ENCODE results near the gene ACTR3.
A peak's percentile ranks its signal among the peaks of the same experiment; 100 is the strongest.

The ACTR3 gene

DNA sequence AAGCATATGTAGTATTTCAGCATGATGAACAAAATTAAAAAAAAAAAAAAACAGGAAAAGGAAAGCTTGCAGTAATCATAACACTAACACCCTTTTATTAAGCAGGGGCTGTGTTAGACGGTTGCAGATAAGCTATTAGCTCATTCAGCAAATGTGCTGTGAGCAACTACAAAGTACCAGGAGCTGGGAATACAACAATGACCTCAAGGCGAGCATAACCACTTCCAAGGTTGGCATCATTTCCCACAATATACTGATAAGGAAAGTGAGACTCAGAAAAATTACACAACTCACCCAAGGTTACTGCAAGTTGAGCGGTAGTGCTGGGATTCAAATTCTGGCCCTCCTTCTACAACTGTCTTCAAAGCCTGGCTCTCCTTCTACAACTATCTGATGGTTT, 38.2 kb upstream of the ACTR3 start:
- no peak for FAIRE-seq
- TF ChIP-seq SPI1 (IDR thresholded peaks at IDR 0.05; ENCODE audit: low read depth, low read length) (no peak), POLR2A (IDR thresholded peaks at IDR 0.05; ENCODE audit: low read depth, low read length) (no peak), TAF1 (IDR thresholded peaks at IDR 0.05; ENCODE audit: low read depth, low read length) (no peak), POLR2AphosphoS5 (IDR thresholded peaks at IDR 0.05; ENCODE audit: low read depth, low read length) (no peak), POU2F2 (IDR thresholded peaks at IDR 0.05; ENCODE audit: low read depth, low read length) (no peak), PAX5 (IDR thresholded peaks at IDR 0.05; ENCODE audit: insufficient read depth, low read length, severe bottlenecking) (no peak)
- DNase-seq (ENCODE audit: insufficient read length, low spot score): no peak

DNA sequence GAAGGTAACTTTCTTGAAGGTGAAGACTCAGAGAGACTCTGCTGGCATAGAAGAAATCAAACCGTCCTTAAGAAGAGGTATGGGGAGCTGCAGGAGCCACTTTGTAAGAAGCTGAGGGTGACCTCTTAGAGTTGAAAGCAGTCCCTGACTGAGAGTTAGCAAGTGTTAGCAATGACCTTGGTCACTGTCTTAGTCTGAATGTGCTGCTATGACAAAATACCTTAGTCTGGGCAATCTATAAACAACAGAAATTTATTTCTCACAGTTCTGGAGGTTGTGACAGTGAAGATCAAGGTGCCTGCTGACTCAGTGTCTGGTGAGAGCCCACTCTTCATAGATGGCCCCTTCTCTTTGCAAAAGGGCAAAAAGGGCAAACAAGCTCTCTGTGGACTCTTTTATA, 35.7 kb upstream of the ACTR3 start:
- DNase-seq (ENCODE audit: insufficient read length, low spot score) (no peak), FAIRE-seq (no peak)
- no peak for TF ChIP-seq SPI1 (IDR thresholded peaks at IDR 0.05; ENCODE audit: low read depth, low read length)
- no peak for TF ChIP-seq POLR2A (IDR thresholded peaks at IDR 0.05; ENCODE audit: low read depth, low read length)
- TF ChIP-seq POU2F2 (IDR thresholded peaks at IDR 0.05; ENCODE audit: low read depth, low read length): no peak
- no peak for TF ChIP-seq TAF1 (IDR thresholded peaks at IDR 0.05; ENCODE audit: low read depth, low read length)
- no peak for TF ChIP-seq PAX5 (IDR thresholded peaks at IDR 0.05; ENCODE audit: insufficient read depth, low read length, severe bottlenecking)
- TF ChIP-seq POLR2AphosphoS5 (IDR thresholded peaks at IDR 0.05; ENCODE audit: low read depth, low read length): no peak

DNA sequence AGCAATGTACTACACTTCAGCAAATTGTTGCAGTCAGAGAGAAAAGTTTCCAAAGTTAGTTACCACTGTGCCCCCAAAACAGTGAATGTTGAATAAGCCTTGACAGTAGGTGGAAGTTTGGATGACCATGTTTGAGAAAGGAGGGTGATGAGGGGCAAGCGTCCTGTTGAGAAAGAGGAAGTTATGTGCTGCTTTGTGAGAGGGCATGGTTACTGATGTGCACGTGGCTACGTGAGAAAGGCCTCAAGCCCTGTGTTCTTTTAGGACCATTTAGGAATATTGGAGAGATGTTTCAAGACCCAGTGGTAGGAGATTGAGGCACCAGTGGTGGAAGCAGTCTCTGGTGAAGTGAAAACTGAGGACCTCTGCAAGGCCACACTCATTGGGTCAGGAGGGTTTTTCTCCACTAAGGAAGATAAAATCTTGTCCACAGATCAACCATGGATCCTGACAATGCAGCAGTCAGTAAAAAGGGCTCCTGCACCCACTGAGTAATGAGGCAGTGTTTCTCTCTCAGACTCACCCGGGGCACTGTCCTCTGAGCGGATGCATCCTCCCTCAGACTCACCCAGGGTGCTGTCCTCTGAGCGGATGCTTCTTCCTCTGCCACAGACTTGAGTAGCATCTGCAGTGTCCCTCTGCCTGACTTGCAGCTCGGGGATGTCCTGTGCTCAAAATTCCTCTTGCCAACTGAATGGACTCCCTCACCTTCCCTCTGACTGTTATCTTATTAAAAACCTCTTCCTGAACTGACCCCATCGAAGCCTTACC, 34.7 kb upstream of the ACTR3 start:
- no peak for TF ChIP-seq TAF1 (IDR thresholded peaks at IDR 0.05; ENCODE audit: low read depth, low read length)
- no peak for TF ChIP-seq SPI1 (IDR thresholded peaks at IDR 0.05; ENCODE audit: low read depth, low read length)
- DNase-seq (ENCODE audit: insufficient read length, low spot score) (no peak), FAIRE-seq (peak; percentile 74)

DNA sequence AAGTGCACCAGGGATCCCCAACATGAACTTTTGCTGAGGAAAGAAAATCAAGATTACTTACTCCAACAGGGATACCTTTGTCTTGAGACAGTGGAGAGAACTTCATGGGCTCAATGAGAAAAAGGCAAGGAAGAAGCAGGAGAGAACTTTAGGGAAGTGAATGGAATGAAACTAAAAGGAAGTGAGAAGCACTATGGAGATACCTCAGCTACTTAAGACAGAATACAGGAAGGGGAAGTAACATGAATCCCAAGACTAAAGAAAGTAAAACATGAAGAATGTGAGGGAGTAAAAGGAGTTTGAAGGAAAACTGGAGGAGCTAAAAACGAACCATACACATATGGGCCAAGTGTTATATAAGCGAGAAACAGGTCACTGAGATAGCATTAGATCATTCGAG, 32.4 kb upstream of the ACTR3 start:
- DNase-seq (ENCODE audit: insufficient read length, low spot score) (no peak), FAIRE-seq (no peak)
- TF ChIP-seq SPI1 (IDR thresholded peaks at IDR 0.05; ENCODE audit: low read depth, low read length) (peak; percentile 52; the same call in 1 of the 2 replicates), TAF1 (IDR thresholded peaks at IDR 0.05; ENCODE audit: low read depth, low read length) (no peak)

DNA sequence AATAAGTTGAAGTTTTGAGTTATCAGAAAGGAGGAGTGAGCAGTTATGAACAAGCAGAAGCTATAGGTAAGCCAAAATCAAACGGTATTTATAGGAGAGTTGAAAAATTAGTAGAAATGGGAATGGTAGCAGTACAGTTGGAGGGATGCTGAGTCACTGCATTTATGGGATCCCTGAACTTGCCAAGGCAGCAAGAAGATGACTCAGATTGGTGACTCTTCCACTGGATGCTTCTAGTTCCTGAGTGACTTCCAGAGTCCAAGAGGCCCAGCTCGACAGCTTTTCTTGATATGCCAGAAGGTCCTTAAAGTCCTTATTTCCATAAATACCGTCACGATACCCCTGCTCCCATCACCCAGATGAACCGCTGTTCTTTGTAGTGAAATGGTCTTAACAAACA, 31.1 kb upstream of the ACTR3 start:
- no peak for TF ChIP-seq SPI1 (IDR thresholded peaks at IDR 0.05; ENCODE audit: low read depth, low read length)
- TF ChIP-seq POLR2AphosphoS5 (IDR thresholded peaks at IDR 0.05; ENCODE audit: low read depth, low read length): no peak
- TF ChIP-seq POLR2A (IDR thresholded peaks at IDR 0.05; ENCODE audit: low read depth, low read length): no peak
- no peak for TF ChIP-seq POU2F2 (IDR thresholded peaks at IDR 0.05; ENCODE audit: low read depth, low read length)
- TF ChIP-seq TAF1 (IDR thresholded peaks at IDR 0.05; ENCODE audit: low read depth, low read length): no peak
- TF ChIP-seq PAX5 (IDR thresholded peaks at IDR 0.05; ENCODE audit: insufficient read depth, low read length, severe bottlenecking): no peak
- DNase-seq (ENCODE audit: insufficient read length, low spot score) (no peak), FAIRE-seq (no peak)

DNA sequence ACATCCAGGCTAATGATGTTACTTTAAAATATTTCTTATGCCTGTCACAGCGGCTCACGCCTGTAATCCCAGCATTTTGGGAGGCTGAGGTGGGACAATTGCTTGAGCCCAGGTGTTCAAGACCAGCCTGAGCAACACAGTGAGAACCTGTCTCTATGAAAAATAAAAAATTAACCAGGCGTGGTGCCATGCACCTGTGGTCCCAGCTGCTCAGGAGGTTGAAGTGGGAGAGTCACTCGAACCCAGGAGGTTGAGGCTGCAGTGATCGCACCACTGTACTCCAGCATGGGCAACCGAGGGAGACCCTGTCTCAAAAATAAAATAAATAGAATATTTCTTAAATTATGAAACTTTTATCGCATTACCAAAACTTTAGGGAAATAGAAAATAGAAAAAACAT, 28.1 kb upstream of the ACTR3 start:
- DNase-seq (ENCODE audit: insufficient read length, low spot score) (no peak), FAIRE-seq (peak; percentile 66)

DNA sequence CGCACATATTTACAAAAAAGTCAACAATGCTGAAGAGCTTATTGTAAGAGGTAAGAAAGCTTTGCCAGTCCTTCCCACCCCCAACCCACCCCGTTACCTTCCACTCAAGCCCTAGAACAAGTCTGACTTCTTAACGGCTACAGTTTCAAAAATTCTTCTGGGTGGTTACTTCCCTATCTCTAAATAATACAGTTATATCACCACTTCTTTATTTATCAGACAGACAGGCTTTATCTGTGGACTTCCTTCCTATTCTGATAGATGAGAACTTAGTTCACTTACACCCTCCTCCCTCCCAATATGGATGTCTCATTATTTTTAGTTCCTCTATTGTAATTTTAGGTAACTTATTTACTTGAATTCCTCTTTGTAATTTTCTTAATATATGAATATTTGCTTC, 26.7 kb upstream of the ACTR3 start:
- DNase-seq (ENCODE audit: insufficient read length, low spot score): no peak
- no peak for FAIRE-seq
- TF ChIP-seq POLR2AphosphoS5 (IDR thresholded peaks at IDR 0.05; ENCODE audit: low read depth, low read length) (no peak), POLR2A (IDR thresholded peaks at IDR 0.05; ENCODE audit: low read depth, low read length) (no peak), SPI1 (IDR thresholded peaks at IDR 0.05; ENCODE audit: low read depth, low read length) (no peak), TAF1 (IDR thresholded peaks at IDR 0.05; ENCODE audit: low read depth, low read length) (no peak), POU2F2 (IDR thresholded peaks at IDR 0.05; ENCODE audit: low read depth, low read length) (no peak), PAX5 (IDR thresholded peaks at IDR 0.05; ENCODE audit: insufficient read depth, low read length, severe bottlenecking) (no peak)

More for the DNA sequence above, 28.1 kb upstream of the ACTR3 start:
- TF ChIP-seq PAX5 (IDR thresholded peaks at IDR 0.05; ENCODE audit: insufficient read depth, low read length, severe bottlenecking) (no peak), POLR2A (IDR thresholded peaks at IDR 0.05; ENCODE audit: low read depth, low read length) (no peak), POLR2AphosphoS5 (IDR thresholded peaks at IDR 0.05; ENCODE audit: low read depth, low read length) (no peak), SPI1 (IDR thresholded peaks at IDR 0.05; ENCODE audit: low read depth, low read length) (no peak), POU2F2 (IDR thresholded peaks at IDR 0.05; ENCODE audit: low read depth, low read length) (no peak), TAF1 (IDR thresholded peaks at IDR 0.05; ENCODE audit: low read depth, low read length) (no peak)

DNA sequence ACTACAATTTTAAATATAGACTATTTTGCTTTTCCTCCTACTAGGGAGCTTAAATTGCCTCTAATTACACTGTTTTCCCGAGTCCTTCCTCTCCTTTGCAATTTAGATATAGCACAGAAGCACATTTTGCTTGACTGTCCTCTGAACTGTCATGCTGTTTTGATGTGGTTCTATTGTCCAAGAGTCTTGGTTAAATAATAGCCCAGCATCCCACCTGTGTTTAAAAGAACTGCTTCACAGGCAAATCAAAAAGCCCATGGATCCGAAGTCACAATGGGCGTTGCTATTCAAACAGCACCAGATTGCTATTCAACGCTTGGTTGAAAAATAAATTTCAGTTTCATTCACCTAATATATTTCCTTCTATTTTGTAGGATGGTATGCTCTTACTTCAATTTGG, 22.3 kb upstream of the ACTR3 start:
- no peak for TF ChIP-seq POU2F2 (IDR thresholded peaks at IDR 0.05; ENCODE audit: low read depth, low read length)
- TF ChIP-seq POLR2AphosphoS5 (IDR thresholded peaks at IDR 0.05; ENCODE audit: low read depth, low read length): no peak
- TF ChIP-seq PAX5 (IDR thresholded peaks at IDR 0.05; ENCODE audit: insufficient read depth, low read length, severe bottlenecking): no peak
- no peak for TF ChIP-seq SPI1 (IDR thresholded peaks at IDR 0.05; ENCODE audit: low read depth, low read length)
- no peak for TF ChIP-seq POLR2A (IDR thresholded peaks at IDR 0.05; ENCODE audit: low read depth, low read length)
- TF ChIP-seq TAF1 (IDR thresholded peaks at IDR 0.05; ENCODE audit: low read depth, low read length): no peak
- FAIRE-seq: no peak
- DNase-seq (ENCODE audit: insufficient read length, low spot score): no peak

DNA sequence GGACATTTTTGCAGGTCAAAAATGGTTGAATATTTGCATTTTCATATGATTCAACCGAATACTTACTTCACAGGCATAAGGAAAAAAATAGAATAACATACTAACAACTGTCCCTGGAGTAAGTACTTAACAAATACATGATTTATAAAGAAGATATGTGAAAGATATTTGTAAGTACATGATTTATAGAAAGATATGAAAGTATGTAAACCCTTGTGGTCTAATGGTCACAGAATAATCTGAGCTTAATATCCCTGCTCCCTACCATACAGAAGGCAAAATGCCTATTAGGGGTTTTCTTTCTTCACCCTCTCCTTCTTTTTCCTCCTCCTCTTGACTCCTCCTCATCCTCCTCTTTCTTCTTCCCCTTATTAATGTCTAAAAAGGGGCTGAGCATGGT, 20.6 kb upstream of the ACTR3 start:
- no peak for FAIRE-seq
- TF ChIP-seq TAF1 (IDR thresholded peaks at IDR 0.05; ENCODE audit: low read depth, low read length) (no peak), SPI1 (IDR thresholded peaks at IDR 0.05; ENCODE audit: low read depth, low read length) (no peak), PAX5 (IDR thresholded peaks at IDR 0.05; ENCODE audit: insufficient read depth, low read length, severe bottlenecking) (no peak), POU2F2 (IDR thresholded peaks at IDR 0.05; ENCODE audit: low read depth, low read length) (no peak), POLR2A (IDR thresholded peaks at IDR 0.05; ENCODE audit: low read depth, low read length) (no peak), POLR2AphosphoS5 (IDR thresholded peaks at IDR 0.05; ENCODE audit: low read depth, low read length) (no peak)
- no peak for DNase-seq (ENCODE audit: insufficient read length, low spot score)

DNA sequence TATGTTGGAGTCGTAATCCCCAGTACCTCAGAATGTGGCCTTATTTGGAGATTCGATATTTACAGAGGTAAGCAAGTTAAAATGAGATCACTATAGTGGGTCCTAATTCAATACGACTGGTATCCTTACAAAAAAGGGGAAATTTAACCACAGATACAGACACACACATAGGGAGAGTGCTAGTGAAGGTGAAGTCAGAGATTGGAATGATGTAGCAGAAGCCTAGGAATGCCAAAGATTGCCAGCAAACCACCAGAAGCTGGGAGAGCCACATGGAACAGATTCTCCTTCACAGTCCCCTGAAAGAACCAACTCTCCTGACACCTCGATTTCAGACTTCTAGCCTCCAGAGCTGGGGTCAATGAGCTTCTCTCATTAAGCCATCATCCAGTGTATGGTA, 17.7 kb upstream of the ACTR3 start:
- no peak for TF ChIP-seq PAX5 (IDR thresholded peaks at IDR 0.05; ENCODE audit: insufficient read depth, low read length, severe bottlenecking)
- TF ChIP-seq POU2F2 (IDR thresholded peaks at IDR 0.05; ENCODE audit: low read depth, low read length): no peak
- no peak for FAIRE-seq
- DNase-seq (ENCODE audit: insufficient read length, low spot score): no peak

Data from GM12891 (cell line).